Occipital lobe (tissue), 2 donors: ENCODE data around the gene ATP5F1D. TPM values are rescaled to one million over a fixed set of nuclear protein-coding genes. Genes with fewer than 3 reads are reported as not detected.

Experiments
- DNase-seq: peaks from one replicate; lab custom pipeline; 2025; lab: John Stamatoyannopoulos, UW
- total RNA-seq: library from RNA; depleted of rRNA; stranded (reverse); fragments of >200 nt; gene quantifications from one replicate; pipeline ENCODE4 v1.2.3, GENCODE V29; 2014

Gene ATP5F1D
- total RNA-seq, 1 donor from 2014 or later, result 11.9 TPM

DNA sequence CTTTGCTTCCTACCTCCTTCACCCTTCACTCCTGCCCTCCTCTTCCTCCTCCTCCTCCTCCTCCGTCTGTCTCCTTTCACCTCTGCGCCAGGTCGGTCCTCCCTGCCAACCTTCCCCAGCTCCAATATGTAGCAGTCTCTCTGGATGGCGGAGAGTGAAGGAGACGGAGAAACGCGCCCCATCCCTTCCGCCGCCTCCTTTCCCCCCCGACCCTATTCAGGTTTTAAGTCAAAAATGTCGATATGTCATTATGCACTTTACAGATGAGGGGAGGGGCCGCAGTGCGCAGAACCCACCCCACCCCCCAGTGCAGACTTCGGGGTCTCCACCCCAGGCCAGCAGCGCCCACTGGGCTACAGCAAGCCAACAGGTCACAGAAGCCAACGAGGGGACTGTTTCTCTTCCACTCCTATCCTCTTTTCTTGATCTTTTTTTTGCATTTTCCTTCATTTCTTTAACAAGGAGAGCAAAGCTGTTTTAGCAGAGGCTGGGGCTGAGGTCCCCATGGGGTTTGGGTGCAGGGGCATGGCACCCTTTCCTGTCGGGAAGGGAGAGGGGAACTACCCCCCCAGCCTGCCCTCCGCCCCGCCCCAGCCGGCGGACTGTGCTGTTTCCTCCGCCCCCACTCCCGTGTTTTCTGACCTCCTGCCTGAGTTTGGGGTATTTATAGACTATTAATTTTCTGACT lies 16.1 kb downstream of the ATP5F1D start:
- DNase-seq, result no peak

DNA sequence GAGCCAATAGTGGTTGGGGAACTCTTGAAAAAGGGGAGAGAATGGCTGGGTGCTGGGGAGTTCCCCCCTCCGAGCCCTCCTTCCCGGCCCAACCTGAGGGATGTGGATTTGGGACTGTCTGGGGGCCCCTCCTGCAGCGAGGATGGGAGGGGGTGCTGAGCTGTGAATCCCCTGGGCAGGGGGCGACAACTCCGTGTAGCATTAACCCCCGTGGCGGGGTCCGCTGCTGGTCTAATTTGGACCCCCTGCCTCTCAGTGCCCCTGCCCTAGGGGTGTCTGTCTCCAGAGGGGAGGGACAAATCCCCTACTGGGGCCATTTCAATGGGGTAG lies 16.6 kb downstream of the ATP5F1D start:
- DNase-seq, result no peak

DNA sequence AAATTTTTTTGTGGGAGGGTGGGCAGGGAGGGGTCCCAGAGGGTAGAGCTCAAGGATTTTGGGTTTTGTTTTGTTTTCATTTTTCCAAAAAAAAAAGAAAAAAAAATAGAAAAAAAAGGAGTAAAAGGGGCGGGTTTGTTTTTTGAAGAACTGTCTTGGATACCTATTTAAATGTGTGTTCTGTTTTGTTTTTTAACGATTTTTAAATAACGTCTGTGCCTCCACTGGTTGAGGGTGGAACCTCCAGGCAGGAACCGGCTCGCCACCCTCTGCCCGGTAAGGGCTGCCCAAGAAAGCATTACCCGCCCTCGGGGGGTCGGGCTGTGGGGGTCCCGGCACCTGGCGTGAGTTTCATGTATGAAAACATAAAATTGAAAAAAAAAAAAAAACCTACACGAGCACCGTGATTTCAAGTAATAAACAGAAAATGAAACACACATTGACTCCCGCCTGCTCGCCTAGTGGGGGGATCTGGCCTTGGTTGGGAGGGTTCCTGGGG lies 17.2 kb downstream of the ATP5F1D start:
- DNase-seq, result no peak

DNA sequence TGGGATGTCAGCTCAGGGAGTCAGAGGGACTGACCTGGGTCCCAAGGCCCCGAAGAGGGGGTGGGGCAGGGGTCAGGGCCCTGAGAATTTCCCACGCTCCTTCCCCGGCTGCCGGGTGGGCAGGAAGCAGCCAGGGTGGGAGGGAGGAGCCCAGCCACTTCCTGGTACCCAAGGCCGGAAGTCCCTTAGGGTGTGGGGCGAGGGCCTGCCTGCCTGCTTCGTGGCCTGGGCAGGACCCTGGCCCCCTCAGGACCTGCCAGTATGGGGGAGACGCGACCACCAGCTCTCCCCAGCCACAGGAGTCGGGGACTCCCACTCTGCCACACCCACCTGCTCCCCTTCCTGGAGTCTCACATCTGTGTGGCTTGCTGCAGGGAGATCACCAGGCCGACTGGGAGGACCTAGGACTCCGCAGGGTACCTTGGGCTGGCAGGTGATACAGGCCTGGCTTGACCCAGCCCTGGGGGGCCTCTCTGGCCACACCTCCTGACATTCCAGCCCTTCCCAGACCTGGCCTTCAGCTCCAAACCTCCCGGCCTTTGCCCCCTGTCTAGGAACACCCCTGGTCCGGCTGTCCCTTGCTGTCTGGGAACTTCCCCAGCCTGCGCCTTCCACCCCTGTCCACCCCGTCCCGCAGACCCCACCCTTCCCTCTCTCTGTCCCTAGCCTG lies 17.8 kb downstream of the ATP5F1D start:
- no peak for DNase-seq

DNA sequence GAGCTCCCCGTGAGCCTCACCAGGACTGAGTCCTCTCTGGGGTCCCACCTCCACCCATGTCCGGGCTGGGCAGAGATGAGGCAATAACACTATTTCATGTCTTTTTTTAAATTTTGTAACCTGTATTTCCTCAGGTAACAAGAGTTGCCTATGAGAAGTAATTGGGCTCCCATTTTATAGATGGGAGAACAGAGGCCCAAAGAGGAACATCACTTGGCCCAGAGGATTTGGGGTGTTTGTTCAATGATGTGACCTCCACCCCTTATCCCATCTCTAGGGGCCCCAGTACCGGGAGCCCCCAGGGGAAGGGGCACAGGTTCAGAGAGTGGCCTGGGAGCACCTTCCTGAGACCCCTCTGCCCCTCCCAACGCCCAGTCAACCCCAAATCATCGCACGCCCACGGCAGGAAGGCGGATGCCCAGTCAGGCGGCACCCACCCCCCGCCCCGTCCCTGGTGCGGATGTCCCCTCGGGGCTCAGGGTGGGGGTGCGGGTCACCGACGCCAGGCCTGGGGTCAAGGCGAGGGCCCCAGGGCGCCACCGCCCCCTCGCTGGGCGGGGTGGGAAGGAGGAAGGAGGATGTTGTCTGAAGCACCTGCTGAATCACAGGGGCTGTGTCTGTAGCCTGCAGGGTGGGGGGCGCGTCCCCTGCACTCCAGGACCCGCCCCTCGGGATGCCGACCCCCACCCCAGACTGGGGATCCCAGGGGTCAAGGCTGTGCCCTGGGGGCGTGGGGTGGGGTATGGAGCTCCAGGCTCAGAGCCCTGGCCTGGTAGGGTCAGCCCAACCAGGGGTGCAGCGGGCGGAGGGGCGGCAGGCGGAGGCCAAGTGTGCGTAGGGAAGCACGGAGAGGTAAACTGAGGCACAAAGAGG lies 18.6 kb downstream of the ATP5F1D start:
- DNase-seq, result no peak

DNA sequence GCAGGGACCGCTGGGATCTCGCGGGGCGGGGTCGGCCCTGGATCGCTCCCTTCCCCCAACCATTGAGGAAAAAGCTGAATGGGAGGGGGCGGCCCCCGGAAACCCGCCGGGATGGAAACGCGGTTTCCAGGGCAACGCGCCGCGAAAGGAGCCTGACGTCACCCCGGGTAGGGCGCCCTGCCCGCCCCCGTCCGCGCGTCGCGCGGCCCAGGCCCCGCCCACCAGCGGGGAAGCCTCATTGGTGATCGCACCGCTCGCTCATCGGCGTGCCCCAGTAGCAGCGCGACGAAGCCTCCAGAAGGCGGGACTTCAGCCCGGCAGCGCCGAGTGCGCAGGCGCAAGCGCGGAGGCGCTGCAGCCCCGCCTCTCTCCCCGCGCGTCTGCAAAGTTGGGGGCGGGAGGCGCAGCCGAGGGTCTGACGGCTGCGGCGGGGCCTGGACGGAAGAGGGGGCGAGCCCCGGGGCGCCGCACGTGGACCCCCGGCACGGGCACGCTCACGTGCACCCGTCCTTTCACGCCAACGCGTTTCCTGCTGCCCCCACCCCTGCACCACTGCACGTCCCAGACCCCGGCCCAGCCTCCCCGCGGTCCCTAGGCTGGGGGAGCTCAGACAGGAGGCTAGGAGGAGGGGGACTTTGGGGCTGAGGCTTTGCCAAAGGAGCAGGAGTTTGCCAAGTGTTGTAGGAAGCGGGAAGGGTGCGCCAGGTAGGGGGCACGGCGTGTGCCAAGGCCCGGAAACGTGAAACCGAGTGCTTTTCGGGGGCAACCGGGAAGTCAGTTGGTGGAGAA lies 19.4 kb downstream of the ATP5F1D start:
- DNase-seq, result peak; percentile 88

DNA sequence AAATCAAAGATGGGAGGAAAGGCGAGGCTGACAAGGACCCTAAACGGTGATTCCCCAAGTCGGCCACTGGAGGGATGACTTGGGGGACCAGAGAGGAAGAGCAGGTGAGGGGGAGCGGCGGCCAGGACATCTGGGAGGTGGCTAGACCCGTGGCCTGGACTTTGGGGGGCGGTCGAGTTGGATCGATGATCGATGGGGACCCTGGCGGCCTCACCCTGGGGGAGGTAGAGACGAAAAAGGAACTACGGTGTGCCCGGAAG lies 19.9 kb downstream of the ATP5F1D start:
- no peak for DNase-seq

DNA sequence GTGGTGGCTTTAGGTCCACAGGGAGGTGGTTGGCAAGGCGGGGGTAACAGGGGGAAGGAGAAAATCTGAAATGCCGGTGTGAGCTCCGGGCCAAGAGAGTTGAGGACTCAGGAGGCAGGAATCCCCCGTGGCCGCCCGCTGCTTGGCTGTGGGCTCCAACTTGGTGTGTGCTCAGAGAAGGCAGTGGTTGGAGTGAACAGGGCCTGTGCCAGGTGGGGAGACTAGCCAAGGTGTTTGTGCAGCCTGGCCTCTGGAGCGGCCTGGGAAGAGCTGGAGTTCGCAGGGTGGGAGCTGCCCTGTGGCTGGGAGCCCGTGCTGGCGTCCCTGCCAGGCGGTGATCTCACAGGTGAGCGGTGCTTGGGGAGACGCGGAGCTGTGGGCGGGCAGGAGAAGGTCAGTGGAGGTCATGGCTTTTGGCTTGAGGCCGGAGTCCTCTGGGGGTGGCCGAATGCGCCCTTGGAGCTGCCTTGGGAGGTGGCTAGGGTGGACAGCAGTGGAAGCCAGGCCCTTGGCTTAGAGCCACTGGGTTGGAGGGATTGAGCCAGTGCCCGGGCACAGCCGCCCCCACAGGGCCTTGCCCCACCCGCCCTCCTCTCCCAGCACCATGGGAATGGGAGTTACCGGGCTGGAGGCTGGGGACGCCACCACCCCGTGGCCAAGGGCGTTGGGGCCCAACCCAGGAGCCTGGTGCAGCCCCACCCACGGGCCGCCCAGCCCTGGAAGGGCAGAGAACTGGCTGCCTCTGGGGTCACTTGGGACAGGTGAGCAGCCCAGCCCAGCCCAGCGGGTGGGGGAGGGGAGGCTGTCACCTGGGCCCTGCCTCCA lies 20.5 kb downstream of the ATP5F1D start:
- DNase-seq, result no peak

DNA sequence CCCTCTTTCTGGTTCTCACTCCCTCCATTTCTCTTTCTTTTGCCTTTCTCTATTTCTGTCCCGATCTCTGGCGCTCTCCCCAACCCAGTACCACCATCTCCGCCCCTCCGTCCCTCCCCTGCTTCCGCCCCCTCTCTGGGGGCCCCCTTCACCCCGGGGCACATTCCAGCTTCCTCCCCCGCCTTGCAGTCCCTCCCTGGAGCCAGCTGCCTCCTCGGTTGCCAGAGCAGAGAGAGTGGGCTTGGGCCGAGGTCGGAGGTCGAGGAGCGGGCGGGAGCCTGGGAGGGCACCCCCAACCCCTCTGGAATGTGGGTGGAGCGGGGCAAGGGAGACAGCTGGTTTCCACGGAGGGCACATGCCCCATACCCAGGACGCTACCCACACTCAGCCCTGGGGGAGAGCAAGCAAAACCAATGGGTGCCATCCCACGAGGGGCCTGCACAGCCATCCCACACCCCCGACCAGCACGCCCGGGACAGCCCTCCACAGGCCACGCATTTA lies 21.1 kb downstream of the ATP5F1D start:
- DNase-seq, result no peak

DNA sequence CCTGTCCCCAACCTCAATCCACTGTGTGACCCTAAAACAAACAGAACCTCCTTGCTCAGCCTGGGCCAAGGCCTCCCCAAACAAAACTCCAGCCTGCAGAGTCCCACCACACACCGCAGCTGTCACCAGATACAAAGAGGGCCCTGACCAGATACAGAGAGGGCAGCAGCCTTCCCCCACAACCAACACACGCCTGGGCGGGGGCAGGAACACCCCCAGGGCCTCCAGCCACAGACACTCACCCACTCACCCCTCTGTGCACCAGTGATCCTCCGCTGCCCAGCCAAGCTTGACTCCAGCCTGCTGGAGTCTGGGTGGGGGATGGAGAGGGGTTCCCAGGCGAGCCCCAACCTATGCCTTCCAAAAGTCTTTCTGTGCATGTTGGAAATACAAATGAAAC lies 21.6 kb downstream of the ATP5F1D start:
- DNase-seq, result no peak

DNA sequence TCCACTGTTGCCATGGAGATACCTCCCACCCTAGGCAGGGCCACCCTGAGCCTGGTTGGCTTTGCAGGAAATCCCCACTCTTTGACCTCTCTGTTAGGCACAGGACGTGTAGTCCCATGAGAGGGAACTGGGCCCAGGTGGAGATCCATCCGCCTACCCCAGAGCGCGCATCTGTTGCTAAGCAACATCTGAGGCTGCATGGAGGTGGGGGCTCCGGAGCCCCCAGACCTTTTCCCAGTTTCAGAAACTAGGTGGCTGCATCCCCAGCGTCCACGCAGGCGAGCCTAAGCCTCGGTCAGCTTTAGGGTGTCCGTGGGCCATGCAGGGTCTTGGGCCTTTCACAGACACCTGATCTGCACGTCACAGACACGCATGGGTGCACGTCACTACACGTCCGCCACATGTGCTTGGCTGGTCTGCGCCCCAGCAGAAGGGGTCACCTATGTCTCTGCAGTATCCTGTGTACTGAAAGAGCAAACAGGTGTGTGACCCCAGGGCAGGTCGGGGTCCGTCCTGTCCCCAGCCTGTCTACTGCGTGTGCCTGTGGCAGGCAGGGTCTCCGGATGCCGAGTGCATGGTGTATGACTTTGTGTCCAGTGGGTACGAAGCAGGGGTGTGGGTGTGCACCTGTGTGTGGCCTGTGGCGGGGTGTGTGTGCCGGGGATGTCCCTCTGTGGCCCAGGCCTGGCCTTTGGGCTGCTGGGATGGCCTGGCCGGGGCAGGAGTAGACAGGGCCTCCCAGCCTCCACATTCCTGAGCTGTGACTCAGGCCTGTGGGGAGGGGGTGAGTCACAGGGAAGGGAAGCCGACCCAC lies 23.5 kb downstream of the ATP5F1D start:
- no peak for DNase-seq

DNA sequence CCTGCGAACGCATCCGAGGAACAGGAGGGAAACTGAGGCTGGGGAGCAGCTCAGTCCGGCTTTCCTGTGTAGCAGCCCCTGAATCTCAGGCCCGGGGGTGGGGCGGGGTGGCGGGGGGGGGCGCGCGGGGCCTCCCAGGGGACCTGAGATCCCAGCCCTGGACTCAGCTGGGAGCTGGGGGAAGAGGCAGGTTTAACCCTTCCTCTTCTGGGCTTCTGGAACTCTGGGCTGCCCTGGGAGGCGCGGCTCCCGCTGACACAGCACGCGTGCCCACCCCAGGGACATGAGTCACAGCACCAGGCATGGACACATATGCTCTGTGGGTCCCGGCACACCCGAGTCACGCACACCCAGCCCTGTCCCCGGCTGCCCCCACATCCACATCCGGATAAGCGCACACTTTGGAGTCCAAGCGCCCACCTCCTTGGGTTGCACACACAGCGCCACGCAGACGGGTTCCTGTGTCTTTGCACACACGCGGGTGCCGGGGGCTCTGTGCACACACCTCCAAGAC lies 24.1 kb downstream of the ATP5F1D start:
- DNase-seq, result no peak

DNA sequence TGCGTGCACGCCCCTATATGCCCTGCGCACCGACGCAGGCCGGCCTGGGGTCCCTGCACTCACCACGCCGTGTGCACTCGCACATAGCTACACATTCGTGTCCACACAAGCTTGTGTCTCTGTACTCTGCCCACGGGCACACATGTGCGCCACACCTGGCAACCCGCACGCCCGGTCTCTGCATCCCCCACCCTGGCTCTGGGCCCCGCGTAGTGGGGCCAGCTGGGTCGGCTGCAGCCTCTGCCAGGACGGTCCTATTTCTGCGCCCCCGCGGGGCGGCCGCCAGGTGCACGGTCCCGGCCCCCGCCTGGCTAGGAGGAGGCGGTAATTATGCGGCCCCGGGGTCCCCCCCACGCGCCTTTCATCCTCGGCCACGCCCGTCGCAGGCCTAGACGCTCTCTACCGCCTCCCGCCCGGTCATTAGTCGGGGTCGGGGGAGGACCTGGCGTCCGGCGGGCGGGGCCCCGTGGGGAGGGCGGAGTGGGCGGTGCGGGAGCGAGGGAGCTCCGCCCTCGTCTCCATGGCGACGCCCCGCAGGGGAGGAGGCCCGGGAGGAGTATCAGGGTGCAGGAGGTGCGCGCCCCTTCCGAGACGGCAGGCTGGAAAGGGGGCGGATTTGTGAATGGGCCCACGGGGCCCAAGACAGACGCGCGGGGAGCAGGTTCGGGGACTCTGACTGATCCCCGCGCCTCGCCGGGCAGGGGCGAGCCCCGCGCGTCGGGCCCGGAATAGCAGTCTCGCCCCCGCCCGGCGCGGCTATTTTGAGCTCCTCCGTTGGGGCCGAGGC lies 24.8 kb downstream of the ATP5F1D start:
- peak; percentile 64 for DNase-seq

DNA sequence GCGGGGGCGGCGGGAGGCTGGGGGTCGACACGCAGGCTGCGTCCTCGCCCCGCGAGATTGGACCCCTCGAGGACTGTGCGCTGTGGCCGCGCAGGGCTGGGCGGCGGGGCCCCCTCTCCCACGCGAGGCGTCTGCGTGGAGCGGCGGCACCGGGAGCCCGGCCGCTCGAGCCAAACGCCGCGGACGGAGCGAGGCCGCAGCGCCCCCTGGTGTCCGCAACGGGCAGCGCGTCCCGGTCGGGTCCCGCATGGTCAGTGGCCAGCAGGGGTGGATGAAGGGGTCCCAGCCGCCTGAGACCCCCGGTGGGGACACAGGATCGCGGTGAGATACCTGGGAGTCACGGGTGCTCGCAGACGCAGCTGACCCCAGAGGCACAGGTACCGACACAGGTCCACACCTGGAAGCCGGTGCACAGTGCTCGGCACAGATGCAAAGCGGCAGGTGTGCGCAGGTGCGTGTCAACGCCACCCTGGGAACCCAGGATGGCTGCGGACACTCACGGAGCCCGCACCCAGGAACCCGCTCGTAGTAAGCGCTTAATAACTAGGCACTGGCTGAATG lies 25.4 kb downstream of the ATP5F1D start:
- peak; percentile 45 for DNase-seq

DNA sequence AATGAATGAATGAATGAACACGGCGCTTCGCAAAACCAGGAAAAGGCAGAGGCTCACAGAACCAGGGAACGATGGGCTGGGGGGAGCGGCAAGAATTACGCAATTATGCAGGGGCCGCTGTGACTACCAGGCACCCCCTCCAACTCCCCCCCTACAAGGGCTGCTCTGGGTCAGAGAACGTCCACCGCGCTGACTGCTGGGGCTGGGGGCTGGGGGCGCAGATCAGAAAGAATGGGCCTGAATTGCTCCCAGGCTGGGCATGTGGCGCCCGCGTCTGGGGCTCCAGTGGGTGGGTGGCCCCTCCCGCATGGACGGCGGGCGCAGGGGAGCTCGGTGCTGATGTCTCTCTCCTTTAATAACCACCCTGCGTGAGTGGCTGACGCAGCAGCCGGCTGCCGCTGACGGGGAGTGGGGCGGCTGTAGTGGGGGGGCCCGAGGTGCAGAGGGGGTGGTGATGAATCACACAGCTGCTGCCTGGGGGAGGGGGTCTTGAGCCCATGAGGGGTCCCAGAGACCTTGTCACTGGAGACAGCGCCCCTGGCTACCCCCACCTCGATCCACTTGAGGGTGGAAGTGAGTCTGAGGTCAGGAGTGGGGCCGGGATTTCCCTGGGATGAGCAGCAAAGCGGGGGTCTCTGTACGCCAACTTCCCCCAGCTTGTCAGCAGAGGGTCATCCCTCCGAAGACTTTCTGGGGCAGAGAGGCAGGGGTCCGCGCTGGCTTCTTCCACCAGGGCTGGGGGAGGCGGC lies 26.1 kb downstream of the ATP5F1D start:
- DNase-seq, result no peak

DNA sequence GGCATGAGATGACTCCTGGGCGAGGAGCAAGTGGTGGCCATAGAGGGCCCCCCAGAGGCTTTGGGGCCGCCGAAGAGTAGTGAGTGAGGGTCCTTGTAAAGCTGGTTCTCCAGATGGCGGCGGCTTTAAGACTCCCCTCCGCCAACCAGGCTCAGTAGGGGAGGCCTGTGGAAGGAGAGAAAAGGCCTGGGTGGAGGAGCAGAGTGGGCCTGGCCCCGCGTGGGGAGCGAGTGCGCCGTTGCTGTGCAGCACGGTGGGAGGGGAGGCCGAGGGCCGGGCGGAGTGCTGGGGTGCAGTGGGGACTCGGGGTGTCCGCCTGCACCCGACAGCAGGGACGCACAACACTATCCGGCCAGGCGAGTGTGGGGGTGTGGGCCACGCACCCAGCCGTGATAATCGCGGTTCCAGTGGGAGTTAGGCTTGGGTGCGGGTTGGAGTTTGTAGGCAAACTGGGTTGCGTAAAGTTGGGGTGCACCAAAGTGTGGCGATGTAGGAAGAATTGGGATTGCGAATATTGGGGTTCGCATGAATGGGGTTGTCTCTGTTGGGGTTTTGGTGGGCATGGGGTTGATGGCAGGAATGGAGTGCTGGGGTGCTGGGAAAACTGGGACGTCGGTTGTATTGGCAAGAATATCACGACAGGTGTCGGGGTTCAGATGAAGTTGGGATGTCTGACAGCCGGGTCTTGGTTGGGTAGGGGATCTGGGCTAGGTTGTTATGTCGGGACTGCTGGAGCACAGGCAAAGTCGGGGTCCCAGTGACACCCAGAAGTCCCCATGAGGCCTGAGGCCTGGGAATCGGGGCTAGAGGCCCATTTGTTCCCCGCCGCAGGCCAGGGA lies 26.9 kb downstream of the ATP5F1D start:
- no peak for DNase-seq

DNA sequence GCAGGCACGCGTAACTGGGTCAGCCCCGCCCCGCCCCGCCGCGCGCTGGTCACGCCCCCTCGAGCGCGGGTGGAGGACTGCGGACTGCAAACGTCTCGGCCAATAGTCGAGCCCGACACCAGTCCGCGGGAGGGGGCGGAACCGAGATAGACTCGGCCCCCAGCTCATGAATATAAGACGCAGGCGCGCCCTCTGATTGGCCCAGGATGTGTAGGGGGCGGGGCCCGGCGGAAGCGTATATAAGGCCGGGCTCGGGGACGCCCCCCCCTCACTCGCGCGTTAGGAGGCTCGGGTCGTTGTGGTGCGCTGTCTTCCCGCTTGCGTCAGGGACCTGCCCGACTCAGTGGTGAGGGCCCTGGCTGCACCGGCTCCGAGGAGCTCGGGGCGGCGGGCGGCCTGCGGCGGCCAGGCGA lies 27.5 kb downstream of the ATP5F1D start, which contains the start of gene CIRBP:
Gene CIRBP, plus strand, starts transcription at position 268 of the 413 bp plus-strand sequence. CDS start 1,602 bp downstream, outside the sequence.
- peak; percentile 99 for DNase-seq
